ENCODE results near the gene MT1H.
"Not testable (repeated sequence)": the region's sequence is repeated elsewhere in the genome, so short reads cannot be mapped to it uniquely, and the experiment has no call there.

MT1H gene

GRCh38 chr16:56665286-56666261 lies 4.0 kb upstream of the MT1H start:
- not testable (repeated sequence) for DNase-seq (ENCODE audit: low spot score)

GRCh38 chr16:56667581-56668571 lies 1.7 kb upstream of the MT1H start, which contains the start of gene MT1G:
Gene MT1G, minus strand, starts transcription at chr16:56668065. Its CDS starts 72 bp downstream, at chr16:56667993.
- peak; percentile 34 for DNase-seq (ENCODE audit: low spot score)

- DNase-seq (ENCODE audit: low spot score) = no peak
These were observed 416 bp downstream of the MT1H start for GRCh38 chr16:56669840-56670619.

GRCh38 chr16:56670620-56670934 lies 963 bp downstream of the MT1H start:
- DNase-seq (ENCODE audit: low spot score) = no peak

GRCh38 chr16:56671691-56672090 lies 2.1 kb downstream of the MT1H start:
- not testable (repeated sequence) for DNase-seq (ENCODE audit: low spot score)

- DNase-seq (ENCODE audit: low spot score) = not testable (repeated sequence)
These were observed 2.6 kb downstream of the MT1H start for GRCh38 chr16:56672171-56672570.

GRCh38 chr16:56672761-56673536 lies 3.3 kb downstream of the MT1H start:
- no peak for DNase-seq (ENCODE audit: low spot score)

GRCh38 chr16:56673921-56674320 lies 4.3 kb downstream of the MT1H start:
- DNase-seq (ENCODE audit: low spot score) = no peak

- not testable (repeated sequence) for DNase-seq (ENCODE audit: low spot score)
These were observed 5.0 kb downstream of the MT1H start for GRCh38 chr16:56674570-56674969.

GRCh38 chr16:56675685-56676210 lies 6.1 kb downstream of the MT1H start:
- no peak for DNase-seq (ENCODE audit: low spot score)

- DNase-seq (ENCODE audit: low spot score) = no peak
These were observed 7.9 kb downstream of the MT1H start for GRCh38 chr16:56677474-56677873.

- no peak for DNase-seq (ENCODE audit: low spot score)
These were observed 9.6 kb downstream of the MT1H start for GRCh38 chr16:56679078-56679730.

GRCh38 chr16:56679818-56680217 lies 10.2 kb downstream of the MT1H start:
- peak; percentile 30 for DNase-seq (ENCODE audit: low spot score)

GRCh38 chr16:56681939-56682702 lies 12.5 kb downstream of the MT1H start, which contains the start of gene MT1X:
Gene MT1X, plus strand, starts transcription at chr16:56682470. Its CDS starts 71 bp downstream, at chr16:56682541.
- peak; percentile 87 for DNase-seq (ENCODE audit: low spot score)

- no peak for DNase-seq (ENCODE audit: low spot score)
These were observed 13.2 kb downstream of the MT1H start for GRCh38 chr16:56682703-56683397.

- DNase-seq (ENCODE audit: low spot score) = no peak
These were observed 14.0 kb downstream of the MT1H start for GRCh38 chr16:56683424-56684172.

- DNase-seq (ENCODE audit: low spot score) = no peak
These were observed 14.8 kb downstream of the MT1H start for GRCh38 chr16:56684256-56684925.
